Colonic mucosa (tissue), 4 donors: ENCODE results near the gene ANKRD11. TPM values are rescaled to one million over a fixed set of nuclear protein-coding genes. Genes with fewer than 3 reads are reported as not detected.
"Not testable (repeated sequence)": the region's sequence is repeated elsewhere in the genome, so short reads cannot be mapped to it uniquely, and the experiment has no call there.

Experiments
- DNase-seq: peaks from one replicate; pipeline ENCODE4 v3.0.0-alpha.2; 2020
- H3K27ac ChIP-seq: fragments of 200-600 bp; one replicate; pipeline ENCODE4 v1.8.0; 2021
- H3K27me3 ChIP-seq: fragments of 200-600 bp; one replicate; pipeline ENCODE4 v1.8.0; 2021
- H3K36me3 ChIP-seq: fragments of 200-600 bp; one replicate; pipeline ENCODE4 v1.8.0; 2021
- H3K4me1 ChIP-seq: fragments of 200-600 bp; one replicate; pipeline ENCODE4 v1.8.0; 2021; ENCODE audit warnings: mild to moderate bottlenecking
- H3K4me3 ChIP-seq: fragments of 200-600 bp; one replicate; pipeline ENCODE4 v1.8.0; 2021
- H3K9ac ChIP-seq, 2 donors: one replicate each; pipeline ENCODE4 v1.7.0; 2013; ENCODE audit warnings: control low read depth in 2 of 2, low read depth in 2 of 2, low read length in 2 of 2
- H3K9me3 ChIP-seq: fragments of 200-600 bp; one replicate; pipeline ENCODE4 v1.8.0; 2021
- CTCF ChIP-seq: fragments of 200-600 bp; IDR thresholded peaks from one replicate; pipeline ENCODE4 v1.8.0; 2022; ENCODE audit warnings: antibody characterized with exemption, mild to moderate bottlenecking
- intact Hi-C: fragments of 100-400 bp; cut with DNase I; formaldehyde crosslinking; loops from one replicate; pipeline ENCODE4 v1.14.1; 2022
- total RNA-seq, 2 donors: library from RNA; stranded (reverse); fragmentation: NEBNext Ultra II Directional in 1 of 2; extraction: Animal tissue kit (Norgen Biotek cat#: 25700) in 1 of 2; gene quantifications; one replicate each; pipeline ENCODE4 v1.2.1, GENCODE V29; 2021
- donor health status: healthy.
- donor health status: DM: no; HTN: no; CAD: no.
- donor health status: DM: no; HTN: no; CAD: no.

The ANKRD11 gene
- total RNA-seq, 2 donors from 2014 or later, result 69.4 to 129 TPM

DNA sequence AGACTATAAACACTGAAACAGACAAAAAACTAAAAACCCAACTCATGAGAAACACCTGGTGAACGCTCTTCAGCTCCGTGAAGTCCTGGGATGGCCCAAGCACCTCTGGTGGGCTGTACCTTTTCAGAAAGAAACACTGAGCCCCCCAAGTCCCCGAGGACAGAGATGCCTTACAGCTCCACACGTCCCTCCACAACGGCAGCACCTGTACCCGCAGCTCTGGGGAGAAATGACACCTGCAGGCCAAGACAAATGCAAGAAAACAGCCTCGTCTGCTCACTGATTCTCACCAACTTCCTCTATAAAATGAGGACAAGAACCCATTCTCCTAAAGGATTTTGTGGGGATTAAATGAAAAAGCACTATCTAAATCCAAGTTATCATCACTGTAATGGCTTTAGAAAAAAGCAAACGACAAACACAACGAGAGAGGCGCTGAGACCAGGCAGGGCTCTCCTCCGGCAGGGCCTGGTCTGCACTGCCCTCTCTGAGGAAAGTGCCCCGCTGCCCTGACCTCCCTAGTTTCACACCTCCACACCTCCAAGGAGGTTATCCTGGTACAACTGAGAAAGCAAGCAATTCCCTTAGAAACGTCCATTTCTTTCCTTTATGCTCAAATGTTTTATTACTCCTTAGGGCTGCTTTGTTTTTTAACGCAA lies 158.0 kb downstream of the ANKRD11 start:
- H3K4me3 ChIP-seq, result no peak overlapping the region
- DNase-seq, result no peak
- no peak for TF ChIP-seq CTCF
- no peak overlapping the region for H3K9ac ChIP-seq
- H3K9me3 ChIP-seq, result no peaks in the 10 kb centered on the region
- intact Hi-C loops, result loop anchor here (5.0 to 10.0 kb wide), 2 partner anchors 180 to 222 kb away; no protein-coding TSS in a partner anchor
- peaks cover 16% of the 10 kb centered on the region for H3K4me1 ChIP-seq
- H3K27me3 ChIP-seq, result no peaks in the 10 kb centered on the region
- H3K36me3 ChIP-seq, result no peaks in the 10 kb centered on the region
- H3K27ac ChIP-seq, result no peak overlapping the region

DNA sequence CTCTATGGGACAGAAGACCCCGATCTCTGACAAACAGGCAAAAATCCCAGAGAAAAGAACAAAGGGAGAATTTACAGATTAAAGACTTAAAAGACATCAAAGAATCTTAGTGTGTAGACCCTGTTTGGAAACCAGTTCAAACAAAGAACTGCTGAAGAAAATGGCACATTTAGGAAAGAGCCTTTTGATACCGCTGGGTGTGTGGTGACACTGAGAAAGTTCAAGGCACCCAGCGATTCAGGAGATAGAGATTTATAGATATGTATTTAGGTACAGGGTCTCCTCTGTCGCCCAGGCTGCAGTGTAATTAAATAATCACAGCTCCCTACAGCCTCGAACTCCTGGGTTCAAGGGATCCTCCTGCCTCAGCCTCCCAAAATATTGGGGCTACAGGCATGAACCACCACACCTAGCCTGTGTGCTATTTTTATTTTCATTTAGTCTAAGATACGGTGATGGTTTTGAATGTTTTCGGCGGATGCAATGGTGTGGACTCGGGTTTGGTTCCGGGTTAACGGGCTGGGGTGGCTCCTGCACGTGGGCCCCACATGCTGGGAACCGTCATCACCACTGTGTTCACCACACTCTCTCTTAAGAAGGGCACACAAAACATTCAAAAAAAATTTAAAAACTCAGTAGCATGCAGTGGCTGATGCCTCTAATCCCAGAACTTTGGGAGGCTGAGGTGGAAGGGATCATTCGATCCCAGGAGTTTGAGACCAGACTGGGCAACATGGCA lies 158.8 kb downstream of the ANKRD11 start:
- DNase-seq, result no peak
- Histone ChIP-seq H3K36me3 (no peaks in the 10 kb centered on the region), H3K27me3 (no peaks in the 10 kb centered on the region), H3K9me3 (no peaks in the 10 kb centered on the region), H3K27ac (no peak overlapping the region), H3K9ac (no peak overlapping the region), H3K4me3 (no peak overlapping the region), H3K4me1 (peaks cover 16% of the 10 kb centered on the region)
- intact Hi-C loops, result loop anchor here (5.0 to 10.0 kb wide), 2 partner anchors 181 to 223 kb away; no protein-coding TSS in a partner anchor
- no peak for TF ChIP-seq CTCF

GRCh38 chr16:89330177-89330856 lies 160.0 kb downstream of the ANKRD11 start:
- DNase-seq, result no peak

GRCh38 chr16:89329830-89330176 lies 160.6 kb downstream of the ANKRD11 start:
- intact Hi-C loops, result loop anchor here (5.0 to 10.0 kb wide), 2 partner anchors 182 to 225 kb away; no protein-coding TSS in a partner anchor
- DNase-seq, H3K9ac ChIP-seq, H3K9me3 ChIP-seq, H3K27ac ChIP-seq, H3K27me3 ChIP-seq, H3K36me3 ChIP-seq, H3K4me3 ChIP-seq: not testable (repeated sequence)
- H3K4me1 ChIP-seq, result peaks cover 27% of the 10 kb centered on the region

More at GRCh38 chr16:89330177-89330856, 160.0 kb downstream of the ANKRD11 start:
- intact Hi-C loops, result loop anchor here (5.0 to 10.0 kb wide), 2 partner anchors 182 to 224 kb away; no protein-coding TSS in a partner anchor
- Histone ChIP-seq H3K9ac (no peak overlapping the region), H3K4me3 (no peak overlapping the region), H3K36me3 (no peaks in the 10 kb centered on the region), H3K27ac (no peak overlapping the region), H3K27me3 (no peaks in the 10 kb centered on the region), H3K9me3 (no peaks in the 10 kb centered on the region), H3K4me1 (peaks cover 27% of the 10 kb centered on the region)
- TF ChIP-seq CTCF, result no peak

DNA sequence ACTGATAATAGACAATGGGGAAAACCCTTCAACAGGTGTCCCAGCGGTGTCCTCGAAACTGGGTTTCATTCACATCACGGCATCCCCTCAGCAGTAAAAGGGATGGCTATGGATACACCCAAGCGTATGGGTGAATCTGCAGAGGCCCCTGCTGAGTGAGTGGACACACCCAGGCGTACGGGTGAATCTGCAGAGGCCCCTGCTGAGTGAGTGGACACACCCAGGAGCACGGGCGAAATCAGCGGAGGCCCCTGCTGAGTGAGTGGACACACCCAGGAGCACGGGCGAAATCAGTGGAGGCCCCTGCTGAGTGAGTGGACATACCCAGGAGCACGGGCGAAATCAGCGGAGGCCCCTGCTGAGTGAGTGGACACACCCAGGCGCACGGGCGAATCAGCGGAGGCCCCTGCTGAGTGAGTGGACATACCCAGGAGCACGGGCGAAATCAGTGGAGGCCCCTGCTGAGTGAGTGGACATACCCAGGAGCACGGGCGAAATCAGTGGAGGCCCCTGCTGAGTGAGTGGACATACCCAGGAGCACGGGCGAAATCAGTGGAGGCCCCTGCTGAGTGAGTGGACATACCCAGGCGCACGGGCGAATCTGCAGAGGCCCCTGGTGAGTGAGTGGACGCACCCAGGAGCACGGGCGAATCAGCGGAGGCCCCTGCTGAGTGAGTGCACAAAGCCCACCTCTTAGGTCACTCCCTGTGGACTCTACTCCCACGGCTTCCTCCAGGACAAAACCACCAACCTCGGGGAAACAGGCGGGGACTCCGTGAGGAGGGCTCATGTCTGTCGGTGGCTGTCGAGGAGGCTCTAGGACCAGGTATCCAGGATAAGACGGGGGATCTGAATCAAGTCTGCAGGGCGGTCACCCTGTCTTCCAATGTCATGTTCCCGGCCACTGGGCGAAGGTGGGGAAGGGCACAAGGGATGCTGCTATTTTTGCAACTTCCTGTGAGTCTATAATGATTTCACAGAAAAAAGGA lies 161.7 kb downstream of the ANKRD11 start:
- H3K4me3 ChIP-seq, intact Hi-C loops, H3K9ac ChIP-seq, H3K27ac ChIP-seq, H3K36me3 ChIP-seq, H3K27me3 ChIP-seq, H3K9me3 ChIP-seq, DNase-seq: not testable (repeated sequence)
- peaks cover 16% of the 10 kb centered on the region for H3K4me1 ChIP-seq
